ENCODE measurements around the gene DLX6. TPM values are rescaled to one million over a fixed set of nuclear protein-coding genes. Genes with fewer than 3 reads are reported as not detected.

The DLX6 gene
- total and polyA plus RNA-seq, 2 of the 8 experiments (the other 6 are each of a cell fraction or from before 2014, with no cell fraction given): not detected

DNA sequence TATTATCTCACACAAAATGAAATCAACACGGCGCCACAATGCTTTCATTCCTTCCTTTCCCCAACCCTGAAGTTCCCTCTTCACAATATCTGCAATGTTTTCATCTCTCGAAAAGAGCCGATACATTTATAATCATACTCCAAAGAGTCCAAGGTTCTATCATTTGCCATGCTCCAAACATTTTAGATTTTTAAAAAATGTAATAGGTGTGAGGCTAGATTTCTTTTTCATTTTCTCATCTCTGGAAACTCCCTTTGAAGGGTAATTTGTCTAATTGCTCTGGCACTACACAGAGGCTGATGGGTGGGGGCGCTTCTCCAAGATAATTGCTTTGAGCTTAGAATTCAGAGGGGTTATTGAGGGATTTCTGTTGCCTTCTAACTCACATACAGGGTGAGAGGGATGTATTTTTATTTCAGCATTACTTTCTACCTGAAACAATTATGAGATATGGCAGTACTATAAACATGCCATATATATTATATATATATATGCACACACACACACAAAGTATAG lies 14.4 kb downstream of the DLX6 start:
- no peak overlapping the region; a peak in 1 of 4 replicates for H3K4me2 ChIP-seq (ENCODE audit: insufficient read depth in 1 of 2, low read depth in 2 of 2, low read length in 2 of 2)
- H2BK5ac ChIP-seq (ENCODE audit: low read depth, low read length): no peak overlapping the region
- peaks cover 19 to 37% of the 10 kb centered on the region in 2 experiments for H4K20me1 ChIP-seq (replicated peaks in 1 of 2; ENCODE audit: control insufficient read depth in 1 of 2, insufficient read depth in 2 of 2, low read length in 2 of 2)
- ChIA-PET CTCF (ENCODE audit: partially characterized antibody) (interaction anchor here (0.9 to 10.2 kb wide), 5 partner anchors 8 to 604 kb away, joined by 3 to 150 read pairs (median 17); partner anchors contain the start of gene DLX6), POLR2A (ENCODE audit: partially characterized antibody) (interaction anchor here (1.1 to 3.4 kb wide), 4 partner anchors 10 to 31 kb away, joined by 3 to 22 read pairs (median 6); partner anchors contain the start of gene DLX6)
- DNase-seq (ENCODE audit: low read depth in 1 of 2, low spot score in 2 of 2) (no peak), FAIRE-seq (no peak)
- H3K79me1 ChIP-seq (ENCODE audit: low read depth, low read length): no peaks in the 10 kb centered on the region
- H3K4me1 ChIP-seq (replicated peaks in 1 of 4; ENCODE audit: control insufficient read depth in 3 of 4, insufficient read depth in 4 of 4, low read length in 3 of 4): peaks cover 13 to 40% (median 33%) of the 10 kb centered on the region in 4 experiments
- no peak overlapping the region for H2AK5ac ChIP-seq (ENCODE audit: low read depth, low read length)
- no peak overlapping the region for H2AFZ ChIP-seq (ENCODE audit: low read length)
- H3K23ac ChIP-seq (ENCODE audit: insufficient read length): no peak overlapping the region
- no peak overlapping the region for H3K4me3 ChIP-seq (ENCODE audit: extremely low read depth in 1 of 4, insufficient read depth in 2 of 4, low read depth in 3 of 4, low read length in 4 of 4)
- H3K9ac ChIP-seq (replicated peaks in 1 of 4; ENCODE audit: extremely low read depth in 1 of 4, low read depth in 3 of 4, low read length in 3 of 4): no peak overlapping the region
- H3K27me3 ChIP-seq (replicated peaks in 1 of 4; ENCODE audit: control insufficient read depth in 3 of 4, extremely low read depth in 1 of 4, insufficient read depth in 3 of 4, low read length in 3 of 4): peaks cover 91 to 100% (median 99%) of the 10 kb centered on the region in 4 experiments
- 34% methylated on average over 5 of the region's 5 CpGs; no CpG with 5 or more reads in 1 of the 2 experiments for WGBS, 2 experiments (ENCODE audit: extremely low coverage in 1 of 2, insufficient coverage in 1 of 2, insufficient read length in 1 of 2, insufficient replicate concordance in 2 of 2, low coverage in 1 of 2, low lambda C conversion rate in 2 of 2, missing lambda C conversion rate in 1 of 2)
- no peak overlapping the region for H2BK20ac ChIP-seq (ENCODE audit: low read length)
- no peak overlapping the region for H4K8ac ChIP-seq (ENCODE audit: extremely low read depth, insufficient read depth, low read length)
- no peak overlapping the region for H4K91ac ChIP-seq (replicated peaks; ENCODE audit: insufficient read length, low read length)
- H3K27ac ChIP-seq (ENCODE audit: low read depth, low read length): no peak overlapping the region
- no peak overlapping the region for H2BK15ac ChIP-seq (ENCODE audit: low read length)
- peaks cover 11% of the 10 kb centered on the region; the same call in 1 of the 2 replicates for H3K23me2 ChIP-seq (ENCODE audit: low read depth, low read length)
- H3K56ac ChIP-seq (replicated peaks; ENCODE audit: insufficient read length, low read depth, low read length): no peak overlapping the region
- no peak overlapping the region for H3K4ac ChIP-seq (replicated peaks; ENCODE audit: insufficient read length, low read depth, low read length)
- no peak overlapping the region for H2BK120ac ChIP-seq (replicated peaks; ENCODE audit: low read depth, low read length)
- H3K18ac ChIP-seq (ENCODE audit: extremely low read depth, low read length): no peak overlapping the region
- H2BK12ac ChIP-seq (ENCODE audit: low read depth, low read length): no peak overlapping the region
- H3K36me3 ChIP-seq (ENCODE audit: control insufficient read depth in 2 of 4, insufficient read depth in 4 of 4, low read length in 3 of 4): no peaks in the 10 kb centered on the region; a peak in 1 of 8 replicates
- H3K14ac ChIP-seq (ENCODE audit: insufficient read length): no peak overlapping the region
- TF ChIP-seq RAD21 (IDR thresholded peaks at IDR 0.05 in 1 of 2, conservative IDR thresholded peaks at IDR 0.05 in 1 of 2; ENCODE audit: low read depth in 2 of 2, low read length in 2 of 2) (no peak), BRCA1 (IDR thresholded peaks at IDR 0.05; ENCODE audit: low read depth, low read length) (no peak), CREB1 (IDR thresholded peaks at IDR 0.05) (no peak), EGR1 (IDR thresholded peaks at IDR 0.05; ENCODE audit: borderline replicate concordance, low read depth, low read length) (no peak), BCL11A (IDR thresholded peaks at IDR 0.05; ENCODE audit: low read depth in 2 of 2, low read length in 2 of 2) (no peak)
- TF ChIP-seq, protein P1, sequence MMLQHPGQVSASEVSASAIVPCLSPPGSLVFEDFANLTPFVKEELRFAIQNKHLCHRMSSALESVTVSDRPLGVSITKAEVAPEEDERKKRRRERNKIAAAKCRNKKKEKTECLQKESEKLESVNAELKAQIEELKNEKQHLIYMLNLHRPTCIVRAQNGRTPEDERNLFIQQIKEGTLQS (IDR thresholded peaks at IDR 0.05; ENCODE audit: insufficient read depth, low read depth, low read length): no peak
- TF ChIP-seq, protein P2, sequence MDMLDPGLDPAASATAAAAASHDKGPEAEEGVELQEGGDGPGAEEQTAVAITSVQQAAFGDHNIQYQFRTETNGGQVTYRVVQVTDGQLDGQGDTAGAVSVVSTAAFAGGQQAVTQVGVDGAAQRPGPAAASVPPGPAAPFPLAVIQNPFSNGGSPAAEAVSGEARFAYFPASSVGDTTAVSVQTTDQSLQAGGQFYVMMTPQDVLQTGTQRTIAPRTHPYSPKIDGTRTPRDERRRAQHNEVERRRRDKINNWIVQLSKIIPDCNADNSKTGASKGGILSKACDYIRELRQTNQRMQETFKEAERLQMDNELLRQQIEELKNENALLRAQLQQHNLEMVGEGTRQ (IDR thresholded peaks at IDR 0.05; ENCODE audit: low read length): no peak
- H4K5ac ChIP-seq (ENCODE audit: insufficient read length, low read depth, low read length): no peak overlapping the region
- no peaks in the 10 kb centered on the region for H3K9me3 ChIP-seq (ENCODE audit: insufficient read depth in 2 of 2, low read depth in 1 of 2, low read length in 1 of 2)
- no peaks in the 10 kb centered on the region for H3K79me2 ChIP-seq (ENCODE audit: control insufficient read depth in 1 of 2, insufficient read depth in 2 of 2, low read length in 2 of 2)
